HepG2 (cell line): ENCODE measurements around the gene BRAF. TPM values are rescaled to one million over a fixed set of nuclear protein-coding genes. Genes with fewer than 3 reads are reported as not detected.

Experiments used
- FOXM1 ChIP-seq: sonication (generic); formaldehyde crosslinking; IDR thresholded peaks from 2 replicates; pipeline ENCODE4 v1.5.0; 2020; ENCODE audit warnings: missing genetic modification reagents
- GRHL1 ChIP-seq: sonication (generic); formaldehyde crosslinking; conservative IDR thresholded peaks from 2 replicates; pipeline ENCODE4 v1.8.0; 2022; ENCODE audit warnings: missing genetic modification reagents
- NKX3-1 ChIP-seq: sonication (generic); formaldehyde crosslinking; IDR thresholded peaks from 2 replicates; pipeline ENCODE4 v1.5.0; 2020; ENCODE audit warnings: missing genetic modification reagents
- NR2F2 ChIP-seq: IDR thresholded peaks from 2 replicates; pipeline ENCODE4 v1.6.1; 2012; ENCODE audit warnings: low read depth, inconsistent platforms, borderline replicate concordance
- ZBTB49 ChIP-seq: sonication (generic); formaldehyde crosslinking; IDR thresholded peaks from 2 replicates; pipeline ENCODE4 v1.4.0; 2020; ENCODE audit warnings: missing genetic modification reagents, borderline replicate concordance
- ZNF276 ChIP-seq: sonication (generic); formaldehyde crosslinking; IDR thresholded peaks from 2 replicates; pipeline ENCODE4 v1.4.0; 2020; ENCODE audit warnings: mild to moderate bottlenecking, low read depth, missing genetic modification reagents
- polyA plus RNA-seq, 8 experiments: library from polyadenylated mRNA; depleted of rRNA in 3 of 8; stranded (reverse) in 7 of 8; unstranded in 1 of 8; fragments of >200 nt; fragmentation: Illumina TruSeq in 4 of 8; extraction: Trizol in 4 of 8; gene quantifications; 2 replicates each; pipeline versions ENCODE4 v1.2.1 to v1.2.3, GENCODE V29; 2011 to 2016; ENCODE audit warnings: low read depth in 4 of 8, missing spikeins in 1 of 8, mixed read lengths in 1 of 8; ENCODE audit not compliant: insufficient read depth in 1 of 8
- total RNA-seq, 5 experiments: library from RNA; depleted of rRNA; stranded (reverse); fragments of >200 nt; fragmentation: Illumina TruSeq; extraction: Trizol; gene quantifications; 2 replicates each; pipeline ENCODE4 v1.2.3, GENCODE V29; 2016; ENCODE audit warnings: low read depth in 1 of 5

BRAF gene
- total and polyA plus RNA-seq, 2 of the 13 experiments (the other 11 are each of a cell fraction or from before 2014, with no cell fraction given): 12.5 to 13.4 TPM

DNA sequence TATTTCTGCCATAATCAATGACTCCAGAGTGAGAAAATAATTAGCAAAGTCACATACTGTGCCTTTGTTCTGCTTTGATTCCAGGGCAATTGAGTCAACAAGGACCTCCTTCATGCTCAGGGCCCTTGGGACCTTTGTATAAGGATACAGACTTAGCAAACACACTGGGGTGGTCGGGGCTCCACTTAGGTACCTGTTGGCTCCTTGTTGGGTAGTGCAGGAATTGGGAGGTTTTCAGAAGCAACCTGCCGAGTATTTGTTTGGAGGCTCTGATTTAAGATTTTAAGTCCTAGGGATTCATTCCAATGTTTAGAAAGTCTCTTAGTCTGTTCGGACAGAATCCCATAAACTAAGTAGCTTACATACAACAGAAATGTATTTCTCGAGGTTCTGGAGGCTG lies 249.0 kb downstream of the BRAF start (continued):
- no peak for TF ChIP-seq ZNF276 (CRISPR knock-in tag)
- TF ChIP-seq NR2F2: no peak
- TF ChIP-seq ZBTB49: no peak
- TF ChIP-seq NKX3-1 (CRISPR knock-in tag): no peak
- no peak for TF ChIP-seq GRHL1 (CRISPR knock-in tag)
- no peak for TF ChIP-seq FOXM1
